ENCODE results near the gene ZCCHC17. TPM values are rescaled to one million over a fixed set of nuclear protein-coding genes. Genes with fewer than 3 reads are reported as not detected.

Gene ZCCHC17
- total and polyA plus RNA-seq, 2 donors (not counting 3 experiments of a cell fraction or from before 2014, with no cell fraction given) = 32.0 to 41.4 TPM

GRCh38 chr1:31344503-31344902 lies 47.7 kb downstream of the ZCCHC17 start:
- H3K4me3 ChIP-seq (replicated peaks in 1 of 3; ENCODE audit: insufficient read depth in 1 of 3, low read depth in 1 of 3, low read length in 3 of 3) = no peak overlapping the region
- no peak overlapping the region for H3K4me2 ChIP-seq (ENCODE audit: insufficient read depth, low read length)
- dilution Hi-C loops (cut with MboI; ENCODE audit: extremely low pct_ligation_motif_present, low sequenced_read_pairs) = no loop called here
- no peak for DNase-seq (ENCODE audit: low read depth, low spot score)
- no peaks in the 10 kb centered on the region for H3K4me1 ChIP-seq (ENCODE audit: control insufficient read depth, extremely low read depth, insufficient read depth, low read length)
- intact Hi-C loops (cut with micrococcal nuclease) = no loop called here
- no peaks in the 10 kb centered on the region for H3K9me3 ChIP-seq (replicated peaks; ENCODE audit: control insufficient read depth, insufficient read depth, low read length)
- H4K20me1 ChIP-seq (replicated peaks; ENCODE audit: control insufficient read depth, extremely low read depth, insufficient read depth, low read length) = no peaks in the 10 kb centered on the region
- TF ChIP-seq EZH2 (IDR thresholded peaks at IDR 0.05; ENCODE audit: borderline replicate concordance, low read depth, low read length, severe bottlenecking) = no peak
- TF ChIP-seq MAX (IDR thresholded peaks at IDR 0.05; ENCODE audit: insufficient read depth, insufficient read length) = no peak
- TF ChIP-seq, protein P1, sequence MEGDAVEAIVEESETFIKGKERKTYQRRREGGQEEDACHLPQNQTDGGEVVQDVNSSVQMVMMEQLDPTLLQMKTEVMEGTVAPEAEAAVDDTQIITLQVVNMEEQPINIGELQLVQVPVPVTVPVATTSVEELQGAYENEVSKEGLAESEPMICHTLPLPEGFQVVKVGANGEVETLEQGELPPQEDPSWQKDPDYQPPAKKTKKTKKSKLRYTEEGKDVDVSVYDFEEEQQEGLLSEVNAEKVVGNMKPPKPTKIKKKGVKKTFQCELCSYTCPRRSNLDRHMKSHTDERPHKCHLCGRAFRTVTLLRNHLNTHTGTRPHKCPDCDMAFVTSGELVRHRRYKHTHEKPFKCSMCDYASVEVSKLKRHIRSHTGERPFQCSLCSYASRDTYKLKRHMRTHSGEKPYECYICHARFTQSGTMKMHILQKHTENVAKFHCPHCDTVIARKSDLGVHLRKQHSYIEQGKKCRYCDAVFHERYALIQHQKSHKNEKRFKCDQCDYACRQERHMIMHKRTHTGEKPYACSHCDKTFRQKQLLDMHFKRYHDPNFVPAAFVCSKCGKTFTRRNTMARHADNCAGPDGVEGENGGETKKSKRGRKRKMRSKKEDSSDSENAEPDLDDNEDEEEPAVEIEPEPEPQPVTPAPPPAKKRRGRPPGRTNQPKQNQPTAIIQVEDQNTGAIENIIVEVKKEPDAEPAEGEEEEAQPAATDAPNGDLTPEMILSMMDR (IDR thresholded peaks at IDR 0.05; ENCODE audit: extremely low read depth in 1 of 2, insufficient read depth in 1 of 2, low read depth in 1 of 2, low read length in 2 of 2) = no peak
- TF ChIP-seq JUN (IDR thresholded peaks at IDR 0.05; ENCODE audit: borderline replicate concordance, insufficient read depth, insufficient read length, low read depth) = no peak
- TF ChIP-seq FOS (IDR thresholded peaks at IDR 0.05; ENCODE audit: borderline replicate concordance, insufficient read depth, low read length) = no peak
- TF ChIP-seq POLR2A (IDR thresholded peaks at IDR 0.05; ENCODE audit: low read depth, low read length) = no peak
- no peak for TF ChIP-seq POLR2AphosphoS5 (IDR thresholded peaks at IDR 0.05; ENCODE audit: insufficient read depth, low read depth, low read length)
- no peak for TF ChIP-seq GATA2 (IDR thresholded peaks at IDR 0.05; ENCODE audit: insufficient read depth, insufficient read length, low read depth, low read length)
- TF ChIP-seq MYC (IDR thresholded peaks at IDR 0.05; ENCODE audit: low read depth, low read length) = no peak
- H2AFZ ChIP-seq (ENCODE audit: low read depth, low read length) = no peak overlapping the region
- FAIRE-seq = peak; percentile 26
- no peaks in the 10 kb centered on the region for H3K79me2 ChIP-seq (ENCODE audit: control insufficient read depth, insufficient read depth, low read length)
- H3K27ac ChIP-seq (ENCODE audit: insufficient read depth, low read depth, low read length) = no peak overlapping the region
- no peaks in the 10 kb centered on the region for H3K27me3 ChIP-seq (ENCODE audit: control insufficient read depth in 2 of 2, insufficient read depth in 2 of 2, low read length in 2 of 2)
- no peaks in the 10 kb centered on the region for H3K9me1 ChIP-seq (replicated peaks; ENCODE audit: control insufficient read depth, extremely low read depth, insufficient read depth, low read length)
- H3K9ac ChIP-seq (replicated peaks; ENCODE audit: extremely low read depth, insufficient read depth, low read length) = no peak overlapping the region
- ChIA-PET CTCF (no interaction called here), POLR2A (no interaction called here)
- BruUV-seq (replicated peaks) = no TSS peak
- peaks cover 3 to 4% of the 10 kb centered on the region in 2 experiments for H3K36me3 ChIP-seq (ENCODE audit: control insufficient read depth in 2 of 2, extremely low read depth in 1 of 2, insufficient read depth in 2 of 2, low read length in 2 of 2)

All from endothelial cell of umbilical vein (primary cell).